Tibial nerve (tissue), 4 donors: ENCODE results near the gene WASF2.

Experiments
- EP300 ChIP-seq, 2 donors: sonication (generic); formaldehyde crosslinking; IDR thresholded peaks; one replicate each; pipeline ENCODE4 v1.6.1; 2017; ENCODE audit warnings: antibody characterized with exemption in 2 of 2, mild to moderate bottlenecking in 1 of 2
- POLR2A ChIP-seq, 2 donors: fragments of 450-650 bp; IDR thresholded peaks; one replicate each; pipeline ENCODE4 v1.6.1; 2017; ENCODE audit warnings: antibody characterized with exemption in 2 of 2, mild to moderate bottlenecking in 2 of 2, moderate library complexity in 2 of 2
- TF ChIP-seq, protein P1 (sequence below), 5 experiments: fragments of 200-600 bp in 3 of 5; fragments of 450-650 bp in 2 of 5; sonication (generic) in 3 of 5; IDR thresholded peaks; one replicate each; pipeline ENCODE4 v1.5.1; 2016 to 2019; ENCODE audit warnings: antibody characterized with exemption in 5 of 5, mild to moderate bottlenecking in 3 of 5, moderate library complexity in 2 of 5

DNA sequence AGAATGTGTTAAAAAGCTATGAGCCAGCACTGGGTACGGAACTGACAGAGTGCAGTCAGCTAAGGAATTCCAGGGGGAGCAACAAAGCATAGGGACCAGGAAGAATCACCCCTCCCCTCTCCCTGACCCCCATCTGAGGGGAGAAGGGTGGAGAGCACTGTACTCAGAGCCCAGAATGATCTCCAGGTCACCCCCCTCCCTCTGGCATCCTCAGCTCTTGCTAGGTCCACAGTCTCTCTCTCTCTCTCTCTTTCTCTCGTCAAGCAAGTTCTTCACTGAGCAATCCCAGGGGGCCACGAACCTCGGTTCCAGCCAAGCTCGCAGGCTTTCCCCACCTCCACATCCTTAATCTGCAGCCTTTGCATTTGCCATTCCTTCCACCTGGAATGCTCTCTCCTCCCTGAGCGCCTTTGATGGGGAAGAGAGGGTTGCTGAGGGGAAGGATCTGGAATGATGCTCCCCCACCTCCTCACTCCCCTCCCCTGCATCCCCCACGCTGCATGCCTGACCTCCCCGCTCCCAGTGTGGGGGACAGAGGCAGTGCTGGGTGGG, 6.7 kb upstream of the WASF2 start:
- TF ChIP-seq, protein P1, sequence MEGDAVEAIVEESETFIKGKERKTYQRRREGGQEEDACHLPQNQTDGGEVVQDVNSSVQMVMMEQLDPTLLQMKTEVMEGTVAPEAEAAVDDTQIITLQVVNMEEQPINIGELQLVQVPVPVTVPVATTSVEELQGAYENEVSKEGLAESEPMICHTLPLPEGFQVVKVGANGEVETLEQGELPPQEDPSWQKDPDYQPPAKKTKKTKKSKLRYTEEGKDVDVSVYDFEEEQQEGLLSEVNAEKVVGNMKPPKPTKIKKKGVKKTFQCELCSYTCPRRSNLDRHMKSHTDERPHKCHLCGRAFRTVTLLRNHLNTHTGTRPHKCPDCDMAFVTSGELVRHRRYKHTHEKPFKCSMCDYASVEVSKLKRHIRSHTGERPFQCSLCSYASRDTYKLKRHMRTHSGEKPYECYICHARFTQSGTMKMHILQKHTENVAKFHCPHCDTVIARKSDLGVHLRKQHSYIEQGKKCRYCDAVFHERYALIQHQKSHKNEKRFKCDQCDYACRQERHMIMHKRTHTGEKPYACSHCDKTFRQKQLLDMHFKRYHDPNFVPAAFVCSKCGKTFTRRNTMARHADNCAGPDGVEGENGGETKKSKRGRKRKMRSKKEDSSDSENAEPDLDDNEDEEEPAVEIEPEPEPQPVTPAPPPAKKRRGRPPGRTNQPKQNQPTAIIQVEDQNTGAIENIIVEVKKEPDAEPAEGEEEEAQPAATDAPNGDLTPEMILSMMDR (IDR thresholded peaks at IDR 0.05), result peak in 2 of 5 experiments; percentile 16 to 25
- TF ChIP-seq POLR2A (IDR thresholded peaks at IDR 0.05), result no peak
- no peak for TF ChIP-seq EP300 (IDR thresholded peaks at IDR 0.05)
